ELF-1 (cell line): ENCODE measurements around the gene SEL1L2.
A peak's percentile ranks its signal among the peaks of the same experiment; 100 is the strongest.

Experiments
- DNase-seq: peaks from one replicate; pipeline ENCODE4 v3.0.0-alpha.2; 2016; ENCODE audit warnings: low read depth, low spot score

SEL1L2 gene

DNA sequence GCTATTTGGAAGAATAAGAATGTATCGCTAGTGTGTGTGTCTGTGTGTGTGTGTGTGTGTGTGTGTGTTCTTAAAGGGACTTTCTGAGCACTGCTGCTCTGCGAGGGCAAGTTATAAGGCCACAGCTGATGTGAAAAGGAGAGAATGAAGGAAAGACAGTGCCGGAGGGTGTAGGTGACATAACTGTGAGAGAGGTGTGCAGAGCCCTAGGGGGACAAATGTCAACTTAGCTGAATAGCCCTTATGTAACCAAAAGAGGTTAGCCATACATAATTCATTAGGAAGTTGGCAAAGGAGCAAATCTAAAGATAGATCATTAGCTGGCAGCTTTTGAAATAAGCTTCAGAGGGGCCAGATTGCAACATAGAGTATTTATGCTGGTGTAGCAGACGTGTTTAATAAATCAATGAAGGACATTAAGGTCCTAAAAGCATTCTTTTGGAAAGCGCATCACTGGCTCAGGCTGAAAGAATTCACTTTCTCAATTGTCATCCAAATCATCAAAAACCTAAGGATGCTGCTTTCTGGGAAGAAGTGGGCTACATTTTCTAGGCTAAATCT, 124.5 kb downstream of the SEL1L2 start:
- DNase-seq = no peak

DNA sequence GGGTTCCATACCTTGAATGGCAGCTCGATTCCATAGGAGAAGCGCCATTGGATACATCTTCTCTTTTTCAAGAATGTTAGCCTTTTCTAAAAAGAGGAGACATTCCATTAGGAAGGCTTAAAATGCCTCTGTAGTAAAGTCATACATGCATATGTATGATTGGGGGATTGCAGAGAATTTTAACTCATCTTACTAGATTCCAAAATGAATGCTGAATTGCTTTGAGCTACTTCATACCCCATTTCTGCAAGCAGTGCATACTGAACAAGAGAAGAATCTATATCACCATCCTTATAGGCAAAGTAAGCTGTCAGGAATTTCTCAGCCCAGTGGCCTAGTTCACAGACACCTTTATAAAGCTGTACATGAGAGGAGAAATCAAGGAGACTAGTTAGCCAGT, 125.3 kb downstream of the SEL1L2 start:
- DNase-seq = no peak

- DNase-seq = no peak
Measured at GRCh38 chr20:13863244-13863643, 127.2 kb downstream of the SEL1L2 start.

- DNase-seq = no peak
Measured at GRCh38 chr20:13862245-13862644, 128.2 kb downstream of the SEL1L2 start.

- no peak for DNase-seq
Measured at GRCh38 chr20:13858871-13859270, 131.5 kb downstream of the SEL1L2 start.

GRCh38 chr20:13858439-13858838, 132.0 kb downstream of the SEL1L2 start:
- no peak for DNase-seq

DNA sequence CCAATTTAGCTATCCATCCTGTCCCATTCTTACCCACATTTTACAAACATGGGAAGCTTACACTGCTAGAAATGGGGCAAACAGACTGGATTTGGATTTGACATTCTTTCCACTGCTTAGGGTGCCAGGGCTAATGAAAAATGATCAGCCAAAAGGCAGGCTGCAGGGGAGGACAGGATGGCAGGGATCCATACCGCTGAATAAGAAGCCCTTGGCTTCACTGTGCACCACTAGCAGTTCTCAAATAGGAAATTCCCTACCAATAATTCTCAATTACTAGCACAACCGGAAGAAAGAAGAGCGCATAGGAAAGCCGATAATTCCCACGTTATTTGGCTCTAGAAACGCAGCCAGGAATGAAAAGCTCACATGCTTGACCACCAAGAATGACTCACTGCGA, 132.5 kb downstream of the SEL1L2 start:
- no peak for DNase-seq

DNA sequence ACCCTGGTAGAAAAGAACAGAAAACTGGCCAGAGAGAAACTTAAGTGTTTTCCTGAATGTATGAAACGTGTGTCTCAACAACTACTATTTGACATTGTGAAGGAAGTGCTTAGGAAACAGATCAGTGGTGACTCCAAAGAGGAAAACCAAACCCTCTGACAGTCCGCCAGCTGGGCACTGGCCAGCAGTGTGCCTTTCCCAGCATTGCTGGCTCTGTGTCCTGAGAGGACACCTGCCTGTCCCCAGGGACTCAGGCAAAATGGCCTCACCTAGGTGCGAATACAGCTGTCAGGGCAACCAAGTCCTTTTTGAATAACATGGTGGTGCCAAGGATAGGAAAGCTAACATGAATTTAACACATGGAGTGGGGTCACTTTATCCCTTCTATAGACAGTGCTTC, 133.1 kb downstream of the SEL1L2 start:
- DNase-seq = no peak

GRCh38 chr20:13856354-13856753, 134.1 kb downstream of the SEL1L2 start:
- no peak for DNase-seq

DNA sequence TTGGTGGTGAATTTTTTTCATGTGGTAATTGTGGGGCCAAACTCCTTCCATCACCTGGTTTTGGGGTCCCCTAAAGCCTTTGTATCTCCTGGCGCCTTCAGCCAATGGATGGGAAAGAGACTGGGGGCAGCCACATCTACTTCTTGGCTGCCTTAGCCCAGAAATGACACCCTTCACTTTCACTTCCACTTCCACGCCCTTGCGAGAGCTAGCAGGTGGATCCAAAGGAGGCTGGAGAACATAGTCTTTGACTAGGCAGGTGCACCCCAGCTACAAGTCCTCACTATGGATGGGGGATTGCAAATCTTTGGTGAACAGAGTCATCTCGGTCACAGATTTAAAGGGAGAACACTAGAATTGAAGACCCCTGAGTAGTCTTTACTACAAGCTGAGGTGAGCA, 134.8 kb downstream of the SEL1L2 start:
- no peak for DNase-seq

GRCh38 chr20:13852306-13852705, 138.1 kb downstream of the SEL1L2 start:
- DNase-seq = no peak

- DNase-seq = no peak
Measured at GRCh38 chr20:13851279-13851678, 139.1 kb downstream of the SEL1L2 start.

DNA sequence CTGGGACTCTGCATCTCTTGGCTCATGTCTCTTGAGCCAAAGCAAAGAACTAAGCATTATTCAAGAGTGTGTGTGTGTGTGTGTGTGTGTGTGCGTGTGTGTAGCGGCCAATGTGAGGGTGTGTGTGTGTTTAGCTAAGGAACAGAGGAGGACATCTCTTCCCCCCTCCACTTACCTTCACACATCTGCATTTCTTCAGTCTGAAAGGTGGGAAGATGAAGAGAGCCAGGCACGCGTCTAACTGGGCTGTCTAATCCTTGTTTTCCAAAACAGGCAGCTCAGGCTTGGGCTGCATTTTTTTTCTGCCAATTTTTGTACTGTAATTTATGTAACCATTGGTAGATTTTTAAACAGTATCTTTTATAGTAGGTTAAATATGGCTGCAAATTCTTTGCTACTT, 146.1 kb downstream of the SEL1L2 start:
- DNase-seq = no peak

GRCh38 chr20:13841206-13841605, 149.2 kb downstream of the SEL1L2 start:
- no peak for DNase-seq

GRCh38 chr20:13840093-13840465, 150.3 kb downstream of the SEL1L2 start:
- DNase-seq = no peak

GRCh38 chr20:13839421-13840092, 150.9 kb downstream of the SEL1L2 start:
- no peak for DNase-seq

GRCh38 chr20:13838664-13839063, 151.8 kb downstream of the SEL1L2 start:
- no peak for DNase-seq

DNA sequence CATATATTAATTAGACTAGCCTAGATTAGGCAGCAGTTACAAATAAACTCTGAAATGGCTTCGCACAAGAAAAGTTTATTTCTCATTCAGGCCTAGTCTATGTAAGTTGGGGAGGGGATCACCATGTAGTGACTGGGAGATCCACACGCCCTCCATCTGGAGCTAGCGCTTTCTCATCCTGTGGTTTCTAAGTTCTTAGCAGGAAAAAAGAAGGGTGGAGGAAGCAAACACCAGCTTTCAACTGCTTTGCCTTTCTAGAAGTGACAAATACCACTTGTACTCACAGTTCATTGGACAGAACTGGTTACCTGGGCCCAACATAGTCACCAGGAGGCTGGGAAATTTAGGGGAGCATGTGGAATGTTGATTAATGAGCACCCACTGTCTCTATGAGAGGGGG, 158.9 kb downstream of the SEL1L2 start:
- DNase-seq = no peak

DNA sequence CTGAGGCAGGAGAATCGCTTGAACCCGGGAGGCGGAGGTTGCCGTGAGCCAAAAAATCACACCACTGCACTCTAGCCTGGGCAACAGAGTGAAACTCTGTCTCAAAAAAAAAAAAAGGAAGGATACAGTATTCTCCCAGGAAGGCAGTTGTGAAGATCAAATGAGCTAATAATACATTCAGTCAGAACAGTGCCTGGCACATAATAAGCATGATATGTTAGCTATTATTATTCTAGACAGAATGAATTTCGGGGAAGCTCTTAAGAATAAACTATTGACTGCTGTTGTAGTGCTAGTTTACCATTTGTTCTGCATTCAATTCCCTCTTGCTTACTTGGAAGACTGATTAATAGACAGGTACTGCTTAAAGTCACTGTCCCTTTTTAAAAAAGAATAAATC, 164.9 kb downstream of the SEL1L2 start:
- no peak for DNase-seq

- DNase-seq = no peak
Measured at GRCh38 chr20:13824459-13824858, 166.0 kb downstream of the SEL1L2 start.

DNA sequence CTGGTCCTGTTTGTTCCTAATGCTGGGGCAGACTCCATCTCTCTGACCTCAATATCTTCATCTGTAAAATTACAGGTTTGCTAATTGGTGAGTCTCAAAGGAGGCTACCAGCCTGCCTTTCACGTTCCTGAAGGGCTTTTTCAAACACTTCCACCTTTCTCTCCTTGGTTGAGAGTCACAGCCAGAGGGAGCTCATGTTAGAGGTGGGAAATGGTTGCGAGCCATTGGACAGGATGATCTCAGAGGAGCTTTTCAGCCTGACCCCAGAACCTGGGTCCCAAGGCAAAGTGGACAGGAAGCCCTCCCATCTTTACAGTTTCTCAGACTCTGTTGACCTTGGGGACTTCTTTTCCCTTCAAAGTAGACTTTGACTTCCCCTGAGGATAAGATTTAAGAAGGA, 168.0 kb downstream of the SEL1L2 start:
- peak; percentile 38 for DNase-seq

DNA sequence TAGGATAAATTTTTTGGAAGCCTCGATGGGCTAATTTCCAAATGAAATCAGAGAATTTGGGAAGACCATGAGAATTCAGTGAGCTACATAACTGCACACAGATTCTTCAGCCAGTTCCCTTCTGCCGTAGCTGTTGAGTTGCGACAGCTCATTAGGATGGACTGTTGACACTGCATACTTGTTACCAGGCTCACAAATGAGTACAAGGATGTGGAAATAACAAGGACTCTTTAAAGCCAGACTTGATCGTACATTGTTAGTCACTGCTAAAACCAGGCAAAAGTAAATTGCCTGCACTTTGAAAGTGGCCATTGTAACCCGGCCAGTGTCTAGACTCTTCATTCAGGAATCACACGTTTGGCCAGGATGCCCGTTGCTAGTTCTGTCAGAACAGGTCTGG, 168.5 kb downstream of the SEL1L2 start:
- no peak for DNase-seq

- DNase-seq = peak; percentile 26
Measured at GRCh38 chr20:13819885-13820645, 170.3 kb downstream of the SEL1L2 start.
